ENCODE results near the gene ZNF311. TPM values are rescaled to one million over a fixed set of nuclear protein-coding genes. Genes with fewer than 3 reads are reported as not detected.

ZNF311 gene
- total and polyA plus RNA-seq, 9 of the 15 experiments (the other 6 are each of a cell fraction or from before 2014, with no cell fraction given): 5.1 to 10.0 (median 7.5) TPM

DNA sequence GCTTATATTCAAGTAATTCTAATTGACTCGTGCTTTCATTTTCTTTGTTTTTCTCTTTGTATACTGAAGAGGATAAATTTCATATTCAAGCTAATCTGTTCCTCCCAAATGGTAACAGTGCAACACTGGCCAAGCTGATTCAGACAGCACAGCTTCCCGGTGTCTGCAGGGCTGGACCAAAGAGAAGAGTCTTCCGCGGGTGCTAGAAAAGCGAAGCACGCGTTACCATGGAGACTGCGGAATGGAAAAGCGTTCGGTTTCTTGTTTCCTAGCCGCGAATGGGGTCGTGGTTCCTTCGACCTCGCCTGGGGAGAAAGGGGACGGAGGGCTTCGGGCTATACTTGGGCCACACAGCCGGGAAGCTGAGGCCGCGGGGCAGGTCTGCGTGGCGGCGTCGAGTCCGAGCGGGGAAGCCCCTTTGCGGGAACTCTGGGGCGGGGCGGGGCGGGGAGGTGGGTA lies 6.2 kb upstream of the ZNF311 start (continued):
- TF ChIP-seq, protein P1, sequence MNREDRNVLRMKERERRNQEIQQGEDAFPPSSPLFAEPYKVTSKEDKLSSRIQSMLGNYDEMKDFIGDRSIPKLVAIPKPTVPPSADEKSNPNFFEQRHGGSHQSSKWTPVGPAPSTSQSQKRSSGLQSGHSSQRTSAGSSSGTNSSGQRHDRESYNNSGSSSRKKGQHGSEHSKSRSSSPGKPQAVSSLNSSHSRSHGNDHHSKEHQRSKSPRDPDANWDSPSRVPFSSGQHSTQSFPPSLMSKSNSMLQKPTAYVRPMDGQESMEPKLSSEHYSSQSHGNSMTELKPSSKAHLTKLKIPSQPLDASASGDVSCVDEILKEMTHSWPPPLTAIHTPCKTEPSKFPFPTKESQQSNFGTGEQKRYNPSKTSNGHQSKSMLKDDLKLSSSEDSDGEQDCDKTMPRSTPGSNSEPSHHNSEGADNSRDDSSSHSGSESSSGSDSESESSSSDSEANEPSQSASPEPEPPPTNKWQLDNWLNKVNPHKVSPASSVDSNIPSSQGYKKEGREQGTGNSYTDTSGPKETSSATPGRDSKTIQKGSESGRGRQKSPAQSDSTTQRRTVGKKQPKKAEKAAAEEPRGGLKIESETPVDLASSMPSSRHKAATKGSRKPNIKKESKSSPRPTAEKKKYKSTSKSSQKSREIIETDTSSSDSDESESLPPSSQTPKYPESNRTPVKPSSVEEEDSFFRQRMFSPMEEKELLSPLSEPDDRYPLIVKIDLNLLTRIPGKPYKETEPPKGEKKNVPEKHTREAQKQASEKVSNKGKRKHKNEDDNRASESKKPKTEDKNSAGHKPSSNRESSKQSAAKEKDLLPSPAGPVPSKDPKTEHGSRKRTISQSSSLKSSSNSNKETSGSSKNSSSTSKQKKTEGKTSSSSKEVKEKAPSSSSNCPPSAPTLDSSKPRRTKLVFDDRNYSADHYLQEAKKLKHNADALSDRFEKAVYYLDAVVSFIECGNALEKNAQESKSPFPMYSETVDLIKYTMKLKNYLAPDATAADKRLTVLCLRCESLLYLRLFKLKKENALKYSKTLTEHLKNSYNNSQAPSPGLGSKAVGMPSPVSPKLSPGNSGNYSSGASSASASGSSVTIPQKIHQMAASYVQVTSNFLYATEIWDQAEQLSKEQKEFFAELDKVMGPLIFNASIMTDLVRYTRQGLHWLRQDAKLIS (CRISPR knock-in tag; IDR thresholded peaks at IDR 0.05): no peak
- TF ChIP-seq CHD7 (IDR thresholded peaks at IDR 0.05; ENCODE audit: low read depth, low read length) (no peak), SREBF1 (IDR thresholded peaks at IDR 0.05; ENCODE audit: borderline replicate concordance, low read depth, low read length) (no peak)
